ENCODE data around the gene TTYH3.

The TTYH3 gene

DNA sequence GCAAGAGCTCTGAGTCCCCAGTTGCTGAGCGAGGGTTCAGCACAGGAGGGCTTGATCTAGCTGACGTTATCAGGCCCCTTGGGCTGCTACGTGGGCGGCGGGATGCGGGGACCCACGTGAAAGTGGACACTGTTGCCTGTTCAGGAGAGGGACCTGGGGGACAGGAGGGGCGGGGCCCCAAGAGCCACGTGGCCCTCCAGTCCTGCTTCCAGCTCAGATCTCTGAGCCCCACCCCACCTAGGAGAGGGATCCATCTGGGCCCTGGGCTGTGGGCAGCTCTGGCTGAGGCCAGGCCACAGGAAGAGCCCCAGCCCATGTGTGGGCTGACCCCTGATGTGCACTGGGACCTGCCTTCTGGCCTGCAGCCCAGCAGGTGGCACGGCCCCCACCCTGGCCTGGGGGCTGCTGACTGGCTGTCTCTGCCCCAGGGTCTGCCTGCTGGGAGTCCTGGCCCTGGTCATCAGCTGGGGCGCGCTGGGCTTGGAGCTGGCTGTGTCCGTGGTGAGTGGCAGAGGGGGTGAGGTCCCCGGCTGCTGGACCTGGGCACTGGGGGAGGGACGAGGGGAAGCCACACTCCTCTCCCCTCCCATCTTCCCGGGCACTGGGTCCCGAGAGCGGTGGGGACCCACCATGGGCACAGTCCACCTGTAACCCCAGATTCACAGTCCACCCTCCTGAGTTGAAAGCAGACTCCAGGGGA lies 17.5 kb downstream of the TTYH3 start:
- no peak for DNase-seq (ENCODE audit: low spot score)

DNA sequence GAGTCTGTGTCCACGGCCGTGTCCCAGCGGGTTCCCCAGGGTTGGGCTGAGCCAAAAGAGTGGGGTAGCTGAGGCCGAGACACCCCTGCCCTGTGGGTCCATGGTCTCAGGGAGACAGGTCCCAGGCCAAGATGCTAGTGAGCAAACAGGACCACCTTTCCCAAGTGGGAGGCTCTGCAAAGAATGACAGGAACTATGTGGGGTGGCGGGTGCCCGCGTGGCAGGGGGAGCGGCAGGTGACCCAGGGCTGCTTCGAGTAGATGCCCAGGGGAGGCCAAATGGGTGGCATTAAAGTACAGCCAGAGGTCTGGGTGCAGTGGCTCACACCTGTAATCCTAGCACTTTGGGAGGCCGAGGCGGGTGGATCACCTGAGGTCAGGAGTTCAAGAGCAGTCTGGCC lies 18.2 kb downstream of the TTYH3 start:
- no peak for DNase-seq (ENCODE audit: low spot score)

DNA sequence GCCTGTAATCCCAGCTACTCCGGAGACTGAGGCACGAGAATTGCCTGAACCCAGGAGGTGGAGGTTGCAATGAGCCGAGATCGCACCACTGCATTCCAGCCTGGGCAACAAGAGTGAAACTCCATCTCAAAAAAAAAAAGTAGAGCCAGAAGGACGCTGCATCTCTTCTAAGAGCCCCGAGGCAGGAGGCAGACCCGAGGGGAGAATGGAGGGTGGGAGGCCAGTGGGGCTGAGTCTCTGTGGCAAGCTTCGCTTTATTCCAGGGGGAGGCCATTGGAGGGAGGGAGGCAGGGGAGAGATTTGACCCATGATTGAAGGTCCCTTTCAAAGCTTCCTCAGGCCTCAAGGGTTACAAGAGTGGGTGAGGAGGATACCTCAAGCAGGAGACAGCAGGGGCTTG lies 18.7 kb downstream of the TTYH3 start:
- no peak for DNase-seq (ENCODE audit: low spot score)

DNA sequence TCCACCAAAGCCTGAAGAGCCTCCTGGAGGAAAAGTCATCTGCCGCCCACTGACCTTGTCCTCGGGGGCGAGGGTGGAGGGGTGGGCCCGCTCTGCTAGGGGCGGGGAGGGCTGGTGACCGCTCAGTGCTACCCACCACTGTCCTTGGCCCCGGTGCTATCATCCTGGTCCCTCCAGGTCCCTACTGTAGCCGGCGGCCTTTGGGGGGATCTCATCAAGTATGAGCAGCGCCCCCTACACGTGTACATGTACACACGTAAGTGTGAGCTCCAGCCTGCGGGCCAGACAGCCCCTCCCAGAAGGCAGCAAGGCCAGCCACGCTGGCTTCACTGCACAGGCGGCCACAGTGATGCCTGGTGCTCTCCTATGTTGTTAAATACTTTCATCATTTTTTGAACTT lies 19.6 kb downstream of the TTYH3 start:
- DNase-seq (ENCODE audit: low spot score) = no peak

DNA sequence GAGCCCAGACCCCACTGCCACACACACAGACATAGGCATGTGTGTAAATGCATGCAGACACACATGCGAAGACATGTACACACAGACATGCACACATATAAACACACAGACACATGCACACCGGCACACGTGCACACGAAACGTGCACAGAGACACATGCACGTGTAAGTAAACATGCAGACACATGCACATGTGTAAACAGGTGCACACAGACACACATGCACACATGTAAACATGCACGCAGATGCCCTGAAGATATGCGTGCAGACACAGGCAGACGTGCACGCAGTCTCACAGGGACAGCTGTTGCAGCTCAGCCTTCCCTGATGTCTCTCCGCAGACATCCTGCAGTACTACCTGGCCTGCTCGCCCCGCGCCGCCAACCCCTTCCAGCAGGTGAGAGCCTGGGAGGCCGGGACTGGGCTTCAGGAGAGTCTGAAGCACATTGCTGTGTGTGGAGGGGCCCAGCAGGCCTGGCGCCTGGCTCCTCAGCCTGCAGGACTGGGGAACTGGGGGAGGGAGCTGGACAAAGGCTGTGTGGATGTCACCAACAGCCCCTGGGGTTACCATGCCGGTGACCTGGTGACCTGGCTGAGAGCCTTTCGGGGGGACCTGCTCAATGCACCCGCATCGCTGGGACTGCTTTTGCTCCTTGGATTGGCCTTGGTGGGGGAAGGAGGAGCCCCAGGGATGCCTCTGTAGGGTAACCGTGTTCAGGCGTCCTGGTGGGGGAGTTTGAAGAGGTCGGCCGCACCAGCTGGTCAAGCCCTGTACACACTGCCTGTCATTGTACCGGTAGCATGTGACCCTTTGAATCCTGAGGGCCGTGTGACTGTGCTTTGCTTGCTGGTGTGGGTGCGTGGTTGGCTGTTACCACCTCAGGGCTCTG lies 20.3 kb downstream of the TTYH3 start:
- peak; percentile 93 for DNase-seq (ENCODE audit: low spot score)

DNA sequence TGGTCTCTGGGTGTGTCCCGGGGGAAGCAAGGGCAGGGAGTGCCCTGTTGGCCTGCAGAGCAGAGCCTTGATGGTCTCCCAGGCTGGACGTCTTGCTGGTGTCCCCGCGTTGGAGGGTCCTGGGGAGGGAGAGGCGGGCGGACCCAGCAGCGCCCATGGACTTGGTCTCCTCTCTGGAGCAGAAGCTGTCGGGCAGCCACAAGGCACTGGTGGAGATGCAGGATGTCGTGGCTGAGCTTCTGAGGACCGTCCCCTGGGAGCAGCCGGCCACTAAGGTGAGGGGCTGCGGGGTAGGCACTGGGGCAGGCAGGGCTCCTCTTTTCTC lies 20.9 kb downstream of the TTYH3 start:
- DNase-seq (ENCODE audit: low spot score) = no peak

DNA sequence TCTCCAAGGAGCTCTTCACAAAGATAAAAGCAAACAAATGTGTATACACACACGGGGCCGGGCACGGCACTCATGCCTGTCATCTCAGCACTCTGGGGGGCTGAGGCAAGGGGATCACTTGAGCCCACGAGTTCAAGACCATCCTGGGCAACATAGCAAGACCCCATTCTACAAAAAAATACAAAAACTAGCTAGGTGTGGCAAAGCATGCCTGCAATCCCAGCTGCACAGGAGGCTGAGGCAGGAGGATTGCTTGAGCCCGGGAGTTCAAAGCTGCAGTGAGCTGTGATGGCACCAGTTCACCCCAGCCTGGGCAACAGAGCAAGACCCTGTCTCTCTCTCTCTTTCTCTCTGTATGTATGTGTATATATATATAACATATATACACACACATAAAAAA lies 22.3 kb downstream of the TTYH3 start:
- DNase-seq (ENCODE audit: low spot score) = no peak

DNA sequence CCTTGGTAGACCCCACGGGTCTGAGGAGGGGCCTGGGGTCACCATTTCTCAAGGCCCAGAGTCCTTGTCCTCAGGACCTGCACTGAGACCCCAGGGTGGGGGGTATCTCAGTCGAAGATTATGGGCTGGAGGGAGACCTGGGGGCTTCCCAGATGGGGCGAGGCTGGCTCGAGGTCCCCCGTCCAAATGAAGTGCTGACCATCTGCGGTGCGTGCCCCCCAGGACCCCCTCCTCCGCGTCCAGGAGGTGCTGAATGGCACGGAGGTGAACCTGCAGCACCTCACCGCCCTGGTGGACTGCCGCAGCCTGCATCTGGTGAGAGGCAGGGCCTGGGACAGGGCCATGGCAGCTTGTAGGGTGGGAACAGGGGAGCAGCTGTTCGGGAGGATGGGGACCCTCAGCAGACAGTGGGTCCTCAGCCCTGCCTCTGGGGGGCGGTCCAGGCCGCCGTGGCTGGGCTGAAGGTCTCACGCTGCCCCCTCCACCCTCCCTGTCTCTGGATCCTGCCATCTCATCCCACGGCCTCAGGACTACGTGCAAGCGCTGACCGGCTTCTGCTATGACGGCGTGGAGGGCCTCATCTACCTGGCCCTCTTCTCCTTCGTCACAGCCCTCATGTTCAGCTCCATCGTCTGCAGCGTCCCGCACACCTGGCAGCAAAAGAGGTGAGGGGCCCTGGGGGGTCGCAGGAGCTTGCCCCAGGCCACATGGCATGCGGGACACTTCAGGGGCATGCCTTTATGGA lies 24.3 kb downstream of the TTYH3 start:
- DNase-seq (ENCODE audit: low spot score) = no peak

DNA sequence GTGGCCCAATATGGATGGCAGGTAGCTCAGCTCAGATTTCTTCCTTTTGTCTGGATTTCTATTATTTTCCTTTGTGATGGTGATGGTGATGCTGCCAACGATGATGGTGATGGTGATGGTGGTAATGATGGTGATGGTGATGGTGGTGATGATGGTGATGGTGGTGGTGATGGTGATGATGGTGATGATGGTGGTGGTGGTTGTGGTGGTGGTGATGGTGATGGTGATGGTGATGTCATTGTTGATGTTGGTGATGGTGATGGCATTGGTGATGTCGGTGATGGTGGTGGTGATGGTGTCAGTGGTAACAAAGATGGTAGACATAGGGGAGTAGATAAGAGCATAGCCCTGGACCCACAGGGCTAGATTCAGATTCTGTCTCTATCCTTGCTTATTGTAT lies 25.4 kb downstream of the TTYH3 start:
- DNase-seq (ENCODE audit: low spot score) = no peak

DNA sequence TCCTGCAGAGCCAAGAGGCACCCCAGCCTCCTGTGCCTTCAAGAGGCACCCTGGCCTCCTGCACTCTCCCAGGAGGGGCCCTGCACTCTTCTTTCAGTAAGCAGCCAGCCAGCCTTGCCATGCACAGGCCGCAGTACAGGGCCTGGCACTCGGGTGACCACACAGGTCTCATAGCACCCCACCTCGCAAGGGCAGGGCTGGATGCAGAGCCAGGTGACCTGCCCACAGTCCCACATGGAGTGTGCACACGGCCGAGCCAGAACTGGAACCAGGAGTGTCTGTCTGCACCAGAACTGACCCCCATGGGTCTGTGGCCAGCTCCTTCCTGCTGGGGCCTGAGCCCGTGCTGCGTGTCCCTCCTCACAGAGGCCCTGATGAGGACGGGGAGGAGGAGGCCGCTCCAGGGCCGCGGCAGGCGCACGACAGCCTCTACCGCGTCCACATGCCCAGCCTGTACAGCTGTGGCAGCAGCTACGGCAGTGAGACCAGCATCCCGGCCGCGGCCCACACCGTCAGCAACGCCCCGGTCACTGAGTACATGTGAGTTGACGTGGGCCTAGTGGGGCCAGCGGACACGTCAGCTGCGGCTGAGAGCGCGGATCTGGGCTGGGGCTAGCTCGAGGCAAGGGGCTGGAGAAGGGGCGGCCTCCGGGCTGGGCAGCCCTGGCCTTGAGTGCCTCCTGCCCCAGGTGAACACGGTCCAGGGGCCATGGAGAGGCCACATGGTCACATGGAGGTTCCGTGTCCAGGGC lies 26.3 kb downstream of the TTYH3 start:
- no peak for DNase-seq (ENCODE audit: low spot score)

DNA sequence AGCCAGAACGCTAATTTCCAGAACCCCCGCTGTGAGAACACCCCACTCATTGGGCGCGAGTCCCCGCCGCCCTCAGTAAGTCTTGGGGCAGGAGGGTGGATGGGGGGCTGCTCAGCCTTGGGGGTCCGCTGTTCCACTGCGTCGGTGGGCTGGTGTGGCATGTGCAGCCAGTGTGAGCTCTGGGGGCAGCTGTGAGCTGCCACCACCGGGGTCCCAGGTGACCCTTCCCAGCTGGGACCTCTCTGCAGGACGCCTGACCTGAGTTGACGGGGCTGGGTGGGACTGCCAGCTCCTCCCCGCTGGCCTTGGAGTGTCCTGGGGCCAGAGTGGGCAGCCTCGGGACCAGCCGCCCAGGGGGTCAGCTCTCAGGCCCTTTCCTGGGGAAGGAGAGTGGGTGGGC lies 27.2 kb downstream of the TTYH3 start:
- DNase-seq (ENCODE audit: low spot score) = no peak

DNA sequence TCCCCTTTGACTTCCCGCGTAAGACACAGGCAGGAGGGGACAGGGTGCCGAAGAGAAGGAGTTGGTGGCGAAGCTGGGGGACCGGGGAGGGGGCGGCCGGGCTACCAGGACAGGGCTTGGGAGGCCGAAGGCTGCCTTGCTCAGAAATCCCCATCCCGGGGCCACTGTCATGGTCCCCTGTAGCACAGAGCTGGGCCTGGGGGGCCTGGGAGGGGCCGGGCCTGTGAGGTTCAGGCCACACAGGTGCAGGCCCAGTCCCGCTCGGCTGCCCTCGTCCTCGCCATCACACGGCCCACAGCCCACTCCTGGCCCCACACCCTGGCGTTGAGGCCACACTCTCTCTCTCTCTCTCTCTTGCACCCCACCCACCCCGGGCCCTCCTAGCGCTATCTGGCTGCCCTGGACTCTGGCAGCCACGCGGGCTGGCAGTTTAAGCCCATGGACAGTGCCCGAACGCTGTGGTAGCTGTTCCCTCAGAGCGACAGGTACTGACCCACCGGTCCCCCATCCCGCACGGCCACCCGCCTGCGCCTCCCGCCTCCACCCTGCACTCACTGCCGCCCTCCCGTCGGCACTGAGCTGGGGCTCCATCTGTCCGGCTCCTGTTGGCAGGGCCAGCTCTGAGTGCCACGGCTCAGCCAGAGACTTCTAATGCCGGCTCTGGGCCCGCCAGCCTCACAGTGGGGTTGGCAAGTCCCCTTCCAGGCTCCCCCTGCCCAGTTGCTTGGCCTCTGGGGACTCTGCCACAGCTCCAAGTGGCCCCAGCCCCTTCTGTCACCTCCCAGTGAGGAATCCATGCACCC lies 28.0 kb downstream of the TTYH3 start:
- DNase-seq (ENCODE audit: low spot score) = no peak

DNA sequence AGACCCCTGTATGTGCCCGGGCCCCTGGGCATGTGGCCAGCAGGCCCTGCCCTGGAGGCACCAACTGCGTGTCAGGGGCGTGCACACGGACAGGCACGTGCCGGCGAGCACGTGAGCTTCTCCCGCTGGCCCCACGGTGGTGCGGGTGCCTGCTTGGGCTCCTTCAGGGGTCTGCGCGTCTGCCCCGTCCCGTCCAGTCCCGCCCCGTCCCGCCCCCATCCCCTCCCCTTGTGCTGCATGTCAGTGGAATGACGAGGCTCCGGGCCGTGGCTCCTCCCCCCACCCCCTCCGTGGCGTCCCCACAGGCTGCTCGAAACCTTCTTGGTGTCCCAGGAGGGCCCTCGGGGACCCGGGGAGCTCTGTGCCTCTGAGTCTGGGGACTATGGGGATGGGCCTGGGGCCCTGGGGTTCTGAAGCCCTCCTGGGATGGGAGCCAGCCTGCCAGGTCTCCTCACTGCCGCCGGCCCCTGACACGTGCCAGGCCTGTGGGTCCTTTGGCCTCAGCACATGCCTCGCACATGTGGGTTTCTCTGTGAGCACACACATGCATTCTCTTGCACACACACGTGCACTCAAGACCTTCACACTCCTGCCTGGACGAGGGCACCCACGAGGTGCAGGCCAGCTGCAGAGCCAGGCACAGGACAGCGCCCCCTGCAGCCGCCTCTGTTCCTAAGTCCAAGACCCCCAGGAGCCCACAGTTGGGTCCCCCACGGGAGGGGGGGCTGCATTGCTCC lies 28.7 kb downstream of the TTYH3 start:
- no peak for DNase-seq (ENCODE audit: low spot score)

DNA sequence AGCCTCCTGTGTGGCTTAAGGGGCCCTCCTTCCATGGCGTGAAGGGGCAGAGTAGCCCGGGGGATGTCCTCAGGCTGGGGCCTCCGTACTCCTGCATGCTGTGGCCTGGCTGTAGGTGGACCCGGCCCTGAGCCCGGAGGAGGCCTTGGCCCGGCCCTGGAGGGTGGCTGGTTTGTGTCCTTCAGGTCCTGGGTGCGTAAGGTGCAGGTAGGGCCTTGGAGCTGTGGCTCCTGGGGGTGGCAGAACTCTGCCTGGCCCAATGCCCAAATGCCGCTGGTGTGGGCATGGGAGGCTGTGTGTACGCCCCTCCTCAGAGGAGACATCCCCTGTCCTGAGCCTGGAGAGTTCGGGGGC lies 29.3 kb downstream of the TTYH3 start:
- DNase-seq (ENCODE audit: low spot score) = no peak

DNA sequence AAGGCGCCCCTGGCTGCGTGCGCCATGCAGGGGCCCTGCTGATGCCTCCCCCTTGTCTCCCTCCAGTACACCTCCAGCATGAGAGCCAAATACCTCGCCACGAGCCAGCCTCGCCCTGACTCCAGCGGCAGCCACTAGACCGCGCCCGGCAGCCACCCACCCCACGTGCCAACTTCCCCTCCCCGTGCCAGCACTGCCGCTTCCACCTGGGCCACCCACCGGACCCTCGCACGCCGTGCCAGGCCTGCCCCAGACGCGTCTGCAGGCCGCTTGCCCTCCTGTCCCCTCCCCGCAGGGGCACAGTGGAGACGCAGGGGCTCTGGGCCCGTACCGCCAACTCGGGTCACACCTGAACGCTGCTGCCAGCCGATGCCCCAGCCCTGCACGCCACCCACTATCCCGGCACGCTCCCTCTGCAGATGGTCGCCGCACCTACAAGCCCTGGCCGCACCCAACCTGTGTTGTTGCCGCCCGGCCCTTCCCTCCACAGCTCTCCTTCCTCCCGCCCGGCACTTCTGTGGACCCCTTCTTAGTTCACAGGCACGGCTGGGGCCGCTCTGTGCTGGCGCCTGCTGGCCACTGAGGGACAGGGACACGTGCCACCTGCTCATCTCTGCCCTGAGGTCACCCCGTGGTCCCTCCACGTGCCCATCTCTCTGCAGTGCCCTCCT lies 30.0 kb downstream of the TTYH3 start:
- no peak for DNase-seq (ENCODE audit: low spot score)

DNA sequence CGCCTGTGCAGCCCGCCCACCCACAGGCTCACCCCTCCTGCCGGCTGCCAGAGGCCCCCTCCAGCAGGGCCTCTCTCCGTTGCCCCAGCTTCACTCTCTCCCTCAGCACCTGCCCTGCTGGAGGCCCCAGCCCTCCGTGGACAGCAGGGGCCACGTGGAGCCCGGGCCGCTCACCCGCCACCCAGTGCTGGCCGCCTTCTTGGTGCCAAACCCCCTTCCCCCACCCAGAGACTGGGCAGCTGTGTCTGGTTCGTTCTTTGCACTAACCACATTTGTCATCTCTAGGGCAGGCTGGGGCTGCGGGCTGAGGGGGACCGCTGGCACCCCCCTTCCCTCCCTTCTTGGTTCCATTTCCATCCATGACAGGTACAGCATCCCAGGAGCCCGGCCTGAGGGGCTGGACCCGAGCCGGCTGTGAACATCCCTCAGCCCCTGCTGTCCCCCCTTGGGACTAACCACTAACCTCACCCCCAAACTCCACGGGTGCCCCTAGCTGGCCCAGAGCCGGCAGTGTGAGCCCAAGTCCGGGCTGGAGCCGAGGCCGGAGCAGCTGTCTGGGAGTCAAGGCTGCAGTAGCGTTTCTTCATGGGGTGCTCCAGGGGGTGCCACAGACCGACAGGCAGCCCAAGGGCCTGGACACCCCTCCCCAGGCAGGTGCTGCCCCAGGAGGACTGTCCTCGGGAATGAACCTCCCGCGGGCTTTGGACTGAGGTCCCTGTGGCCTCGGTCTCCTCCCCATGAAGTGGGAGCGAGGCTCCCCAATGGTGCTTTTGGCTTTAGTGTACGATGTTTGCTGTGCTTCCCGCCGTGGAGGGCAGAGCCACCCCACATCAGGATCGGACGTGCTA lies 30.7 kb downstream of the TTYH3 start:
- no peak for DNase-seq (ENCODE audit: low spot score)

DNA sequence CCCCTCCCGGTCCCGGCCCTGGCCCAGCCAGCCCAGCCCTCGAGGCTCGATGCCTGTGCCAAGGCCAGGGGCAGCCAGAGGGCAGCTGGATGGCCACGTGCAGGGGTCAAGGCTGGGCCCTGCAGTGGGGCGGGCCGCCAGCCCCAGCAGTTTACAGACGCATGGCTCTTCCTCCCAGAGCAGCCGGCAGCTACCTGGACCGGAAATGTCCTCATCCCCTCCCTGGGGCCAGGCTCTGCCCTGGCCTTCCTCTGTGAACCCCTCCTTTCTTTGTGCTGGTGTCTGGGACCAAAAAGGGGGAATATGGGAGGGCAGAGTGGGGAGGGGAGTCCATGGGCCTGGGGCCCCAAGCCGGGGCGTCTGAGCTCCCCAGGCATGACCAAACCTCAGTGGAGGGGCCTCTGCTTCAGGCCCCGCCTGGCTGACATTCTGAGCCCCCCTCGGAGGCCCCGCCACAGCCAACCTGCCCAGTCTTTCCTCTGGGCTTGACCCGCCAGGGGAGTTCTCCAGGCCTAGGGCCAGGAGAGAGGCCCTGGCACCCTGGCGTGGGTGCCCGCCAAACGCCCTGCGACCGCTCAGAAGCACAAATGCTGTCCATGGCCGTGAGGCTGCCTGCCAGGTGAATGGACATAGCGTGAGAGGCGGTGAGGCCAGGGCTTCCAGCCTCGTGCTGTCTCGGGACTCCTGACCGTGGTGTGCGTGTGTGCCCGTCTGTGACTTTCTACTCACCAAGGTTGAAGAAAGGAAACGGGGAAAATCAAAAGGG lies 31.5 kb downstream of the TTYH3 start:
- DNase-seq (ENCODE audit: low spot score) = no peak

DNA sequence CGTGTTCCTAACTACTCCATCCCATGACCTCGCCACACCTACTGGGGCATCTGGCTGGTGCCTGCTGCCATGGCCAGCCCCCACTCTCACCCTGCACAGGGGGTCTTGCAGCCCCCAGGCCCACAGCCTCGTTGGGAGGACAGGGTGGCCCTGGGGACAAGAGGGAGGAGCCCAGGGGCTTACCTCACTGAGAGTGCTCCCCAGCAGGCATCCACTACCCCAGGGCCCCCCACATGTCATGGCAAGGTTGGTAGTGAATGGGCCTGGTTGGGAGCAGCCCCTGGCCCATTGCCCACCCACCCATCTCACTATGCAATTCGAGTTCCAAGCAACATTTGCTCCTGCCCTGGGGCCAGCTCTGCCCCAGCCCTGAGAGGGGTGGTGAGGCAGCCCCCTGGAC lies 32.2 kb downstream of the TTYH3 start:
- DNase-seq (ENCODE audit: low spot score) = no peak

DNA sequence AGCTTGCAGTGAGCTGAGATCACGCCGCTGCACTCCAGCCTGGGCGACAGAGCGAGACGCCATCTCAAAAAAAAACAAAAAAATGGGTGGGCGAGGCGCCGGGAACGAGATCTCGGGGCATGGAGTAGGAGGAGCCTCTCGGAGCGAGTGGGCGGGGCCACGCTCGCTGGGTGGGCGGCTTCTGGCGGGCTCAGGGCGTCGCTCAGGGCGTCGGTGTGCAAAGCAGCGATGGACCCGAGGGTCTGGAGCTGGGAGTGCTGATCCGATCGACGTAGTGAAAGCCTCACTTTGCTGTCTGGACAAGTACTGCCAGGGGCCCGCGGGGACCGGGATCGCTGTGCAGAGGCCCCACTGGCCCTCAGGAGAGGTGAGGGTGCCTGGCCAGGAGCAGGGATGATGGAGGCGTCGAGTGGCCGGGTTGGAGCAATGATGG lies 33.6 kb downstream of the TTYH3 start:
- DNase-seq (ENCODE audit: low spot score) = no peak
